DND-41 (cell line): ENCODE measurements around the gene SLC27A2.

Experiments
- ATAC-seq: fragments of 200-7000 bp; cut with Tn5 transposase; 3 replicates; pipeline ENCODE4 v1.9.1; 2021; ENCODE audit warnings: low read depth; ENCODE audit not compliant: insufficient read depth
- DNase-seq: peaks from one replicate; pipeline ENCODE4 v3.0.0-alpha.2; 2020
- H2AFZ ChIP-seq: 2 replicates; pipeline ENCODE4 v1.6.0; 2012; ENCODE audit warnings: low read depth, low read length
- H3K27ac ChIP-seq: 2 replicates; pipeline ENCODE4 v1.5.1; 2012; ENCODE audit warnings: low read length, inconsistent platforms
- H3K27me3 ChIP-seq: fragments of 200-600 bp; sonication (generic); 2 replicates; pipeline ENCODE4 v1.6.0; 2012; ENCODE audit warnings: low read length, mild to moderate bottlenecking, inconsistent platforms; ENCODE audit not compliant: insufficient read depth, poor library complexity
- H3K36me3 ChIP-seq: 2 replicates; pipeline ENCODE4 v1.5.1; 2012; ENCODE audit warnings: low read length, inconsistent platforms; ENCODE audit not compliant: insufficient read depth
- H3K4me1 ChIP-seq: 2 replicates; pipeline ENCODE4 v1.5.1; 2012; ENCODE audit warnings: mild to moderate bottlenecking, low read length; ENCODE audit not compliant: insufficient read depth
- H3K4me2 ChIP-seq: 2 replicates; pipeline ENCODE4 v1.6.0; 2012; ENCODE audit warnings: mild to moderate bottlenecking, moderate library complexity, low read length, inconsistent platforms; ENCODE audit not compliant: insufficient read depth
- H3K4me3 ChIP-seq, 2 experiments: fragments of 200-600 bp in 1 of 2; shearing (Covaris generic) in 1 of 2; 2 replicates each; pipeline ENCODE4 v1.5.1; 2012 to 2016; ENCODE audit warnings: inconsistent platforms in 2 of 2, low read length in 2 of 2, mild to moderate bottlenecking in 2 of 2, low read depth in 1 of 2, moderate library complexity in 1 of 2
- H3K79me2 ChIP-seq: 2 replicates; pipeline ENCODE4 v1.6.0; 2012; ENCODE audit warnings: low read length, inconsistent platforms; ENCODE audit not compliant: insufficient read depth
- H3K9ac ChIP-seq: 2 replicates; pipeline ENCODE4 v1.6.0; 2012; ENCODE audit warnings: low read depth, mild to moderate bottlenecking, inconsistent platforms, low read length, moderate library complexity
- H3K9me3 ChIP-seq: 2 replicates; pipeline ENCODE4 v1.5.1; 2012; ENCODE audit warnings: low read length, moderate library complexity, mild to moderate bottlenecking, inconsistent platforms; ENCODE audit not compliant: insufficient read depth, severe bottlenecking
- H4K20me1 ChIP-seq: 2 replicates; pipeline ENCODE4 v1.6.0; 2012; ENCODE audit warnings: low read length; ENCODE audit not compliant: insufficient read depth
- CTCF ChIP-seq: IDR thresholded peaks from 2 replicates; pipeline ENCODE4 v1.5.1; 2012; ENCODE audit warnings: borderline replicate concordance, low read length, moderate library complexity, mild to moderate bottlenecking; ENCODE audit not compliant: poor library complexity, severe bottlenecking; ENCODE audit errors: extremely low read depth
- EZH2 ChIP-seq: IDR thresholded peaks from 3 replicates; pipeline ENCODE4 v1.6.1; 2012; ENCODE audit warnings: borderline replicate concordance, low read depth, mild to moderate bottlenecking, moderate library complexity, low read length, inconsistent platforms; ENCODE audit not compliant: severe bottlenecking

The SLC27A2 gene

GRCh38 chr15:50189633-50190032 is 7.6 kb downstream of the SLC27A2 start:
- no peak overlapping the region for H3K9ac ChIP-seq
- no peak overlapping the region for H2AFZ ChIP-seq
- no peak for ATAC-seq
- no peak overlapping the region for H3K4me2 ChIP-seq
- no peaks in the 10 kb centered on the region for H3K79me2 ChIP-seq
- H3K36me3 ChIP-seq = no peaks in the 10 kb centered on the region
- H3K4me3 ChIP-seq = no peak overlapping the region
- no peaks in the 10 kb centered on the region for H3K4me1 ChIP-seq
- TF ChIP-seq CTCF = no peak
- TF ChIP-seq EZH2 = no peak
- H3K9me3 ChIP-seq = no peaks in the 10 kb centered on the region
- no peak for DNase-seq
- H3K27ac ChIP-seq = no peak overlapping the region
- H3K27me3 ChIP-seq = no peaks in the 10 kb centered on the region
- H4K20me1 ChIP-seq = no peaks in the 10 kb centered on the region

GRCh38 chr15:50190166-50190570 is 8.2 kb downstream of the SLC27A2 start:
- TF ChIP-seq CTCF (no peak), EZH2 (no peak)
- H3K4me1 ChIP-seq = no peaks in the 10 kb centered on the region
- no peak overlapping the region for H3K27ac ChIP-seq
- H3K79me2 ChIP-seq = no peaks in the 10 kb centered on the region
- ATAC-seq (no peak), DNase-seq (no peak)
- no peak overlapping the region for H2AFZ ChIP-seq
- H3K9me3 ChIP-seq = no peaks in the 10 kb centered on the region
- no peaks in the 10 kb centered on the region for H3K36me3 ChIP-seq
- H3K4me3 ChIP-seq = no peak overlapping the region
- no peak overlapping the region for H3K4me2 ChIP-seq
- no peaks in the 10 kb centered on the region for H3K27me3 ChIP-seq
- H3K9ac ChIP-seq = no peak overlapping the region
- no peaks in the 10 kb centered on the region for H4K20me1 ChIP-seq

GRCh38 chr15:50190723-50191122 is 8.7 kb downstream of the SLC27A2 start:
- H3K4me1 ChIP-seq = no peaks in the 10 kb centered on the region
- H3K9me3 ChIP-seq = no peaks in the 10 kb centered on the region
- H3K36me3 ChIP-seq = no peaks in the 10 kb centered on the region
- no peaks in the 10 kb centered on the region for H3K27me3 ChIP-seq
- H4K20me1 ChIP-seq = no peaks in the 10 kb centered on the region
- no peak overlapping the region for H3K9ac ChIP-seq
- TF ChIP-seq EZH2 = no peak
- TF ChIP-seq CTCF = no peak
- ATAC-seq = no peak
- H2AFZ ChIP-seq = no peak overlapping the region
- DNase-seq = no peak
- H3K4me2 ChIP-seq = no peak overlapping the region
- no peak overlapping the region for H3K4me3 ChIP-seq
- H3K27ac ChIP-seq = no peak overlapping the region
- H3K79me2 ChIP-seq = no peaks in the 10 kb centered on the region

GRCh38 chr15:50192164-50192563 is 10.2 kb downstream of the SLC27A2 start:
- no peaks in the 10 kb centered on the region for H3K36me3 ChIP-seq
- no peak overlapping the region for H3K4me3 ChIP-seq
- no peaks in the 10 kb centered on the region for H3K4me1 ChIP-seq
- no peaks in the 10 kb centered on the region for H4K20me1 ChIP-seq
- ATAC-seq (no peak), DNase-seq (no peak)
- no peaks in the 10 kb centered on the region for H3K79me2 ChIP-seq
- no peak overlapping the region for H2AFZ ChIP-seq
- H3K27ac ChIP-seq = no peak overlapping the region
- H3K27me3 ChIP-seq = no peaks in the 10 kb centered on the region
- H3K9ac ChIP-seq = no peak overlapping the region
- TF ChIP-seq EZH2 = no peak
- no peak for TF ChIP-seq CTCF
- no peak overlapping the region for H3K4me2 ChIP-seq
- no peaks in the 10 kb centered on the region for H3K9me3 ChIP-seq
